Mesothelial cell of epicardium (in vitro differentiated cells): ENCODE measurements around the gene CALML5. TPM values are rescaled to one million over a fixed set of nuclear protein-coding genes. Genes with fewer than 3 reads are reported as not detected.

ENCODE experiments used
- DNase-seq, 2 experiments: peaks; one replicate each; pipeline ENCODE4 v3.0.0; 2021; ENCODE audit warnings: low spot score in 2 of 2; ENCODE audit not compliant: unreplicated experiment in 2 of 2
- H3K27ac Mint-ChIP-seq: 2 replicates; pipeline ENCODE4 v1.8.0; 2021; ENCODE audit warnings: mixed read lengths
- H3K27me3 Mint-ChIP-seq: 2 replicates; pipeline ENCODE4 v1.8.0; 2021; ENCODE audit warnings: low read depth, mixed read lengths
- H3K36me3 Mint-ChIP-seq: 2 replicates; pipeline ENCODE4 v1.8.0; 2021; ENCODE audit warnings: mixed read lengths
- H3K4me1 Mint-ChIP-seq: 2 replicates; pipeline ENCODE4 v1.8.0; 2021; ENCODE audit warnings: mixed read lengths
- H3K4me3 Mint-ChIP-seq: 2 replicates; pipeline ENCODE4 v1.8.0; 2021; ENCODE audit warnings: mild to moderate bottlenecking, moderate library complexity, mixed read lengths
- H3K9me3 Mint-ChIP-seq: 2 replicates; pipeline ENCODE4 v1.8.0; 2021; ENCODE audit warnings: mixed read lengths
- total RNA-seq: library from RNA; stranded (reverse); gene quantifications from 3 replicates; pipeline ENCODE4 v1.2.1, GENCODE V29; 2021
- TF ChIP-seq, protein P1 (sequence below): fragments of 200-600 bp; sonication (generic); IDR thresholded peaks from one replicate; pipeline ENCODE4 v1.5.0; 2021; ENCODE audit warnings: antibody characterized with exemption; ENCODE audit not compliant: unreplicated experiment

CALML5 gene
- total RNA-seq, 1 donor from 2014 or later = not detected

DNA sequence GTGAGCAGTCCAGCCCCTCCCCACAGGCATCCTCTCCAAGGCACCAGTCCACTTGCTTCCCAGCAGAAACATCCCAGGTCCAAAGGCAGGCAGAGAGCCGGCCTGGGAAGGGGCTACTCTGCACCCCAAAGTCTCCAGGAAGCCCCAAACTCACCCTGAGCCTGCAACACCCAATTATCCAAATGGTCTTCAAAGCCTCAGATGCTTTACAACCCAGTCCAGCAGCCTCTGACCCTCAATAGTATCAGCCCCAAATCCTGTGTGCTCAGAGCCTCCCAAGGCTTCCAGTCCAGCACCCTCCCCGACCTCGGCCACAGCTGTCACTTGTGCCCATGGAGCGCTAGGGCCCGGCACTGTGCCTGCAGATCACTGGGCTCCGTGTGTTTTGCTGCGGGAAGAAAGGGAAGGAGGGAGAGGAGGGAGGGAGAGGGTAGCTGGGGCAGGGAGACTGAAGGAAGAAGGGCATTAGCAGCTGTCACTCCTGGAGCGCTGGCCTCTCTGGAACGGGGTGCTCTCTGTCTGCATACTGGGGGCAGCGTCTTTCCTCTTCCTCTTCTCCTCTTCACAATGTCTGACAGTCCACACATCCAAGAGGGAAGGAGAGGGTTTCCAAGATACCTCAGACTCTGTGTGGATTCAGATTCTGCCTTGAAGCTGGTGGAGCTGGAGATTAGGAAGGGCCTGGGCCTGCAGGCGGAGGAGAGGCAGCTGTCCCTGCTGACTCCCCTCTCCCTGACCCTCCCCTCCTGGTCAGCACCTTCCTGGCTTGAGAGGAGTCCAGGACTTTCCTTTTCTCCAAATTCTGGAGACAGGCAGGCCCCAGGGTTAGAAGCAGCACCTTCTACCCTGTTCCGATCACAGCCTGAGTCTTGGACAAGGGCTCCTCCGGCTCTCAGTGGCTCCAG is 13.2 kb downstream of the CALML5 start:
- no peak overlapping the region for H3K27ac Mint-ChIP-seq
- no peak overlapping the region for H3K4me3 Mint-ChIP-seq
- TF ChIP-seq, protein P1, sequence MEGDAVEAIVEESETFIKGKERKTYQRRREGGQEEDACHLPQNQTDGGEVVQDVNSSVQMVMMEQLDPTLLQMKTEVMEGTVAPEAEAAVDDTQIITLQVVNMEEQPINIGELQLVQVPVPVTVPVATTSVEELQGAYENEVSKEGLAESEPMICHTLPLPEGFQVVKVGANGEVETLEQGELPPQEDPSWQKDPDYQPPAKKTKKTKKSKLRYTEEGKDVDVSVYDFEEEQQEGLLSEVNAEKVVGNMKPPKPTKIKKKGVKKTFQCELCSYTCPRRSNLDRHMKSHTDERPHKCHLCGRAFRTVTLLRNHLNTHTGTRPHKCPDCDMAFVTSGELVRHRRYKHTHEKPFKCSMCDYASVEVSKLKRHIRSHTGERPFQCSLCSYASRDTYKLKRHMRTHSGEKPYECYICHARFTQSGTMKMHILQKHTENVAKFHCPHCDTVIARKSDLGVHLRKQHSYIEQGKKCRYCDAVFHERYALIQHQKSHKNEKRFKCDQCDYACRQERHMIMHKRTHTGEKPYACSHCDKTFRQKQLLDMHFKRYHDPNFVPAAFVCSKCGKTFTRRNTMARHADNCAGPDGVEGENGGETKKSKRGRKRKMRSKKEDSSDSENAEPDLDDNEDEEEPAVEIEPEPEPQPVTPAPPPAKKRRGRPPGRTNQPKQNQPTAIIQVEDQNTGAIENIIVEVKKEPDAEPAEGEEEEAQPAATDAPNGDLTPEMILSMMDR = no peak
- H3K4me1 Mint-ChIP-seq = peaks cover 13% of the 10 kb centered on the region
- no peaks in the 10 kb centered on the region for H3K27me3 Mint-ChIP-seq
- no peak for DNase-seq
- H3K9me3 Mint-ChIP-seq = no peaks in the 10 kb centered on the region
- no peaks in the 10 kb centered on the region for H3K36me3 Mint-ChIP-seq

- TF ChIP-seq, protein P1 = no peak
- no peak overlapping the region for H3K27ac Mint-ChIP-seq
- DNase-seq = no peak
- H3K36me3 Mint-ChIP-seq = no peaks in the 10 kb centered on the region
- no peak overlapping the region for H3K4me3 Mint-ChIP-seq
- no peaks in the 10 kb centered on the region for H3K9me3 Mint-ChIP-seq
- H3K27me3 Mint-ChIP-seq = no peaks in the 10 kb centered on the region
- H3K4me1 Mint-ChIP-seq = peaks cover 16% of the 10 kb centered on the region
Measured at GRCh38 chr10:5485290-5485689, 14.1 kb downstream of the CALML5 start.

GRCh38 chr10:5484205-5484604 is 15.2 kb downstream of the CALML5 start:
- Mint-ChIP-seq H3K4me3 (no peak overlapping the region), H3K27ac (no peak overlapping the region), H3K4me1 (peaks cover 22% of the 10 kb centered on the region), H3K27me3 (no peaks in the 10 kb centered on the region), H3K36me3 (no peaks in the 10 kb centered on the region), H3K9me3 (no peaks in the 10 kb centered on the region)
- TF ChIP-seq, protein P1 = no peak
- no peak for DNase-seq

DNA sequence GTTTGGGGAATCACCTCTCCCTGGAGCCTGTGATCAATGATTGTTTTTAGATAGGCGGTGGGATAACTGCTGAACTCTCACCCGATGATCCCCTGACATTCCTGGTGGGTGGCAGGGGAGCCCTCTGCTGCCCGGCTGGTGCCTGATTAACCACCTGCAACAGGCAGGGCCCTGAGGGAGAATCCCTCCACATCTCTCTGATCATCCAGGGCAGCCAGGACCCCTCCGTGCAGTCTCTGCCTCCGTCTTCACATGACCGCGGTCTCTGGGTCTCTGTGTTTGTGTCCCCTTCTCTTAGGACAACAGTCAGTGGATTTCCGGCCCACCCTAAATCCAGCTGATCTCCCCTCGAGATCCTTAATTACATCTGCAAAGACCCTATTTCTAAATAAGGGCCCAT is 17.4 kb downstream of the CALML5 start:
- no peaks in the 10 kb centered on the region for H3K9me3 Mint-ChIP-seq
- H3K27ac Mint-ChIP-seq = no peak overlapping the region
- TF ChIP-seq, protein P1 = no peak
- no peaks in the 10 kb centered on the region for H3K36me3 Mint-ChIP-seq
- H3K27me3 Mint-ChIP-seq = no peaks in the 10 kb centered on the region
- peaks cover 32% of the 10 kb centered on the region for H3K4me1 Mint-ChIP-seq
- no peak overlapping the region for H3K4me3 Mint-ChIP-seq
- DNase-seq = no peak

GRCh38 chr10:5481121-5481520 is 18.2 kb downstream of the CALML5 start:
- H3K36me3 Mint-ChIP-seq = no peaks in the 10 kb centered on the region
- no peak overlapping the region for H3K4me3 Mint-ChIP-seq
- peaks cover 28% of the 10 kb centered on the region for H3K4me1 Mint-ChIP-seq
- DNase-seq = no peak
- TF ChIP-seq, protein P1 = no peak
- peak overlapping the region; percentile 21 for H3K27ac Mint-ChIP-seq
- no peaks in the 10 kb centered on the region for H3K9me3 Mint-ChIP-seq
- no peaks in the 10 kb centered on the region for H3K27me3 Mint-ChIP-seq
